NCI-H524 treated with DMSO at 0.1 percent for 48 hours (cell line): Measurements from ENCODE around the gene ACER1.
"Not testable (repeated sequence)": the region's sequence is repeated elsewhere in the genome, so short reads cannot be mapped to it uniquely, and the experiment has no call there.

Experiments used
- DNase-seq: peaks from one replicate; lab custom pipeline; 2025; lab: John Stamatoyannopoulos, UW

Gene ACER1

GRCh38 chr19:6287269-6287885 is 46.0 kb downstream of the ACER1 start:
- no peak for DNase-seq

DNA sequence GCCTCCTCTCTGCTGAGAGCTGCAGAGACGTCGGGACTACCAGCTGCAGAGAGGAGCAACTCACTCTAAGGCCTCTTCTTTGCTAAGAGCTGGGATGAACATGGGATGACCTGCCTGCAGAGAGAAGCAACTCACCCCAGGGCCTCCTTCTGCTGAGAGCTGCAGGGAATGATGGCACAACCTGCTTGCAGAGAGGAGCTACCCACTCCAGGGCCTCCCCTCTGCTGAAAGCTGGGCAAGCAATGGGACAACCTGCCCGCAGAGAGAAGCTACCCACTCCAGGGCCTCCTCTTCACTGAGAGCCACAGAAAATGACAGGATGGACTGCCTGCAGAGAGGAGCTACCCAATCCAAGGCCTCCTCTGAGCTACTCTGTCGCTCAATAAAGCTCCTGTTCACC is 46.7 kb downstream of the ACER1 start:
- DNase-seq = no peak

- not testable (repeated sequence) for DNase-seq
Measured at GRCh38 chr19:6282393-6282792, 51.0 kb downstream of the ACER1 start.

DNA sequence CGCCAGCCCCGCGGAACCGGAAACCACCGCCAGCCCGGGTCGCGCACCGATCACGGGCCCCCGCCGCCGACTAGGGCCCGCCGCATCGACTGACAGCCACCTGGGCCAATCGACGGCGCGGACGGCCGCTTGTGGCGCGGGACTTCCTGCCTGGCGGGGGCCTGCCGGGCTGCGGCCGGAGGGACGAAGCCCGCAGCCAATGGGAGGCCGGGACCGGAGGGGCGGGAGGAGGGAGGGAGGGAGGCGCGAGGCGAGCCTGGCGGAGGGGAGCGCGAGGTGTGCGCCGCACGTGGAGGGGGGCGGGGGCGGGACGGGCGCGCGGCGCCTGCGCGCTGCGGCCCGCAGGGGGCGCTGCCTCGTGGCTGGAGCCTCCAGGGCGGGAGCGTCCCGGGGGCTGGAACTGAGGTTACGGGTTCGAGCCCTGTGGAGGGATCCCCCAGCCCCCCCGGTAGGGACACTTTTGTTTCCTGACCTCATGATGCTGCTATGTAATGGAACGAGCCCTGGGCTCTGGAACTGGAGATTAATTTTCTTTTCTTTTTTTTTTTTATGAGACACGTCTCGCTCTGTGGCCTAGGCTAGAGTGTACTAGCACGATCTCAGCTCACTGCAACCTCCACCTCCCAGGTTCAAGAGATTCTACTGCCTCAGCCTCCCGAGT is 53.4 kb downstream of the ACER1 start, which contains the start of gene MLLT1:
TSS of gene MLLT1 (minus strand) at position 45 of the 661 bp plus-strand sequence. CDS start 191 bp downstream, outside the sequence.
- peak; percentile 76 for DNase-seq

- DNase-seq = no peak
Measured at GRCh38 chr19:6279620-6279930, 53.8 kb downstream of the ACER1 start.

- DNase-seq = no peak
Measured at GRCh38 chr19:6278740-6279619, 54.4 kb downstream of the ACER1 start.

DNA sequence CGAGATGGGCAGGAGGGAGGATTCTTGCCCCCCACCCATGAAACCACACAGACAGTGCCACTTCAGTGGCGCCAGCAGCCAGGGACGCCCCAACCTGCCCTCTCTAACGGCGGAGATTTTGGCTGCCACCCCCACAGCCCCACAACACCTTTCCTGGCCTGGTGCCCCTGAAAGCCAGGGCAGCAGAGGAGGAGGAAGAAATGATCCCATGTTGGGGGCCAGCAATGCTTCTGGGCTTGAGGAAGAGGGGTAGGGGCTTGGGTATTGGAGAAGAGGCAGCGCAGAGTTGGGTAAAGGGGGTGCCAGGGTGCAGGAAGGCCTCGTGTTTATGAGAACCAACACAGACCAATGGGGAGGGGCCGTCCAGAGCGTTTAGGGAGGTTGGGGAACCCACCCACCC is 55.4 kb downstream of the ACER1 start:
- no peak for DNase-seq

DNA sequence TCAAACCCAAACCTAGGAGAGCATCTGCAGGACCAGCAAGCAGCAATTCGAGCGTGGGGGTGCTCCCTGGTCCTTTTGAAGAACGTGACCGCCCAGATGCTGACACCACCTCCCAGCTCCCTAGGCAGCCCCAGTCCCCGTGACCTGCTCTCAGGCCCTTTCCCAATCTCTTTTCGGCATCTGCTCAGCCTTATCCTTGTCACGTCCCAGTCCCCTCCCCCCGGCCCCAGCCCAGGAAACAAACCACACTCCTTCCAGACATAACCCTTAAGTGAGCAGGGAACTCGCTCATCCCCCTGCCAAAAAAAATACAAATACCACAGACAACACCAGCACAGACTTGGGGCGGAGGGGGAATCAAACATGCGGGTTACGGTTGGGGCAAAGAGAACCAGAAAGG is 57.0 kb downstream of the ACER1 start:
- DNase-seq = no peak

DNA sequence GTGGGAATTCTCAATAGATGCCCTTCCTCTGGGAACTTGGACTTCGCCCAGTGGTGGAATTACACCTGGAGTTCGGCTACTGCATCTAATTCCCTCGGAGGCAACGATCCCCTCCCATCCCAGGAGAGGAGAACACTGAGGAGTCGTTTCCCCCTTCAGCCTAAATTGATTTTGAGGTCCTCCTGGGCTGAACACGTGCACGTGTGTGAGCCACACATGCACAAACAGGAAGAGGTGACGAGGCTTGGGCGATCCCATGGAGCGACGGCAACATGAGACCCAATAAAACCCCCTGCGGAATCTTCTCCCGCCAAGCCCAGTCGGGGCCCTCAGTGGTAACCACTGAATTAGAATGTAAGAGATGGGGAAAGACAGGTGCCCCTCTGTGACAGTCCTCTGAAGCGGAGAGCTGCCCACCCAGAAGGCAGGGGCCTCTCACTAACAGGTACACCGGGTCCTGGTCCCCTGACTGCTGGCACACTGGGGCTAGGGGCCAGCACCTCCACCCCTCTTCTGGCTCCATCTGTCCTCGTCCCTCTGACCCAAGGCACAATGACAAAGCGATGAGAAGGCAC is 58.2 kb downstream of the ACER1 start:
- no peak for DNase-seq

DNA sequence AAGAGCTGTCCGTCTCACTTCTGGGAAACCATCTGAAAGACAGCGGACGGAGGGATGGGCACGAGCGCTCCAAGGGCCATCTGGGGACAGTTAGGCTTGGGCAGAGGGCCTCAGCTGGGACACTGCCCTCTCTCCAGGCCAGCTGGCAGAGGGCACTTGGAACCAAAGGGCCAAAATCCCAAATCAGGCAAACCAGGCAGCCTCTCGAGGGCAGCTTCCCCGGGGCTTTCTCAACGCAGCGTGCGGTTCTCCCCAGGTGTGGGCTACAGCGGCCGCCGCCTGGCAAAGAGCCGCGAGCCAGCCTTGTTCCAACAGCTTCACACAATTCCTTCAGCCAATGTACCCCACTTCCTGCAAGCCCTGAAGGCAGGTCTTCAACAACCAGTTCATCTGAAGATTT is 58.7 kb downstream of the ACER1 start:
- DNase-seq = no peak

GRCh38 chr19:6273701-6274601 is 59.5 kb downstream of the ACER1 start:
- DNase-seq = no peak

DNA sequence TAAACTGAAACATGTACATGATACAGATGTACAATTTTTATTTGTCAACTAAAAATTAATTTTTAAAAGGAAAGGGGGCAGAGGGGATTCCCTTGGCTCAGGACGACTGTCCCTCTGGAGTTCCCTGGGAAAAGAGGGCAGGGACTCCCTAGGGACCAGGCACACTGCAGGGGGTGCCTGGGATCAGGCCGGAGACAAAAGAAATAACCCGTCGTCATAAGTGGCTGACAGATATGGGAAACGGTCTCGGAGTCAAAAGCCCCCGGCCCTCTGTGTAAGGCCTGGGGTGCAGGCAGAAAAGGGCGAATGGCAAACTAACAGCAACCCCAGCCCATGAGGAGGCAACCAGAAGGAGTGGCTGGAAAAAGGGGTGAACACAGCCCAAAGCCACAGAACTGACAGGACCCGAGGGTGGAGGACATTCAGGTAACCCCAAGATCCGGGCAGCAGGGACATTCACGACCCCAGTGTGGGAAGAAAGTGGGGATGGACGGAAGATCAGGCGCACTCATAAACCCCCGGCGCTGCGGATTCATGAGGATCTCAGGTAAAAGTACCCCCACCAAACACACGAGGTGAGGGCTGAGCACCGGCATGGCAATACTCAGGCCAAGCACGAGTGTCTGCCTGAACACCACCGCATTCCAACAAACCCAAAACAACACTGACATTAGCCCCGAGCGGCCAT is 60.4 kb downstream of the ACER1 start:
- DNase-seq = no peak

- DNase-seq = no peak
Measured at GRCh38 chr19:6272411-6272791, 61.0 kb downstream of the ACER1 start.

- no peak for DNase-seq
Measured at GRCh38 chr19:6271721-6272410, 61.5 kb downstream of the ACER1 start.

GRCh38 chr19:6271251-6271650 is 62.2 kb downstream of the ACER1 start:
- DNase-seq = no peak

- no peak for DNase-seq
Measured at GRCh38 chr19:6270822-6271221, 62.6 kb downstream of the ACER1 start.

GRCh38 chr19:6270076-6270745 is 63.2 kb downstream of the ACER1 start:
- no peak for DNase-seq

- no peak for DNase-seq
Measured at GRCh38 chr19:6269101-6269886, 64.1 kb downstream of the ACER1 start.

- DNase-seq = no peak
Measured at GRCh38 chr19:6268382-6268771, 65.0 kb downstream of the ACER1 start.
